HEK293 (cell line): ENCODE results near the gene OSBP.
A peak's percentile ranks its signal among the peaks of the same experiment; 100 is the strongest.

Experiments used
- EGR2 ChIP-seq: fragments of 450-650 bp; formaldehyde crosslinking; IDR thresholded peaks from 2 replicates; pipeline ENCODE4 v1.5.1; 2016; ENCODE audit warnings: low read depth, missing biosample characterization, missing genetic modification characterization
- GLI2 ChIP-seq: fragments of 450-650 bp; formaldehyde crosslinking; IDR thresholded peaks from 2 replicates; pipeline ENCODE4; 2017; ENCODE audit warnings: missing biosample characterization, missing genetic modification characterization, low read depth, borderline replicate concordance
- REPIN1 ChIP-seq: fragments of 450-650 bp; formaldehyde crosslinking; IDR thresholded peaks from 2 replicates; pipeline ENCODE4 v1.5.1; 2017; ENCODE audit warnings: missing biosample characterization, missing genetic modification characterization, low read depth
- ZBTB21 ChIP-seq: fragments of 450-650 bp; formaldehyde crosslinking; IDR thresholded peaks from 2 replicates; pipeline ENCODE4 v1.5.1; 2017; ENCODE audit warnings: missing biosample characterization, missing genetic modification characterization
- ZFHX2 ChIP-seq: fragments of 450-650 bp; formaldehyde crosslinking; conservative IDR thresholded peaks from 2 replicates; pipeline ENCODE4 v1.5.1; 2016; ENCODE audit warnings: missing biosample characterization, missing genetic modification characterization
- ZFP69B ChIP-seq: fragments of 450-650 bp; formaldehyde crosslinking; IDR thresholded peaks from 2 replicates; pipeline ENCODE4 v1.5.1; 2016; ENCODE audit warnings: missing biosample characterization, missing genetic modification characterization
- ZNF214 ChIP-seq: fragments of 450-650 bp; formaldehyde crosslinking; IDR thresholded peaks from 2 replicates; pipeline ENCODE4 v1.5.1; 2017; ENCODE audit warnings: missing biosample characterization, mild to moderate bottlenecking, missing genetic modification characterization, borderline replicate concordance
- ZNF404 ChIP-seq: fragments of 450-650 bp; formaldehyde crosslinking; IDR thresholded peaks from 2 replicates; pipeline ENCODE4 v1.5.1; 2017; ENCODE audit warnings: missing biosample characterization, missing genetic modification characterization
- ZNF433 ChIP-seq: fragments of 450-650 bp; formaldehyde crosslinking; IDR thresholded peaks from 2 replicates; pipeline ENCODE4 v1.5.1; 2016; ENCODE audit warnings: missing biosample characterization, missing genetic modification characterization, low read depth
- ZNF48 ChIP-seq: fragments of 450-650 bp; formaldehyde crosslinking; IDR thresholded peaks from 2 replicates; pipeline ENCODE4 v1.5.1; 2016; ENCODE audit warnings: missing biosample characterization, missing genetic modification characterization
- ZNF596 ChIP-seq: fragments of 450-650 bp; IDR thresholded peaks from 2 replicates; pipeline ENCODE4 v1.5.0; 2018; ENCODE audit warnings: missing biosample characterization, mild to moderate bottlenecking, missing genetic modification characterization, moderate library complexity
- ZNF664 ChIP-seq: fragments of 450-650 bp; formaldehyde crosslinking; IDR thresholded peaks from 2 replicates; pipeline ENCODE4 v1.5.1; 2016; ENCODE audit warnings: missing biosample characterization, missing genetic modification characterization
- ZNF701 ChIP-seq: fragments of 450-650 bp; formaldehyde crosslinking; IDR thresholded peaks from 2 replicates; pipeline ENCODE4 v1.5.1; 2016; ENCODE audit warnings: missing biosample characterization, missing genetic modification characterization
- ZSCAN16 ChIP-seq: fragments of 450-650 bp; formaldehyde crosslinking; IDR thresholded peaks from 2 replicates; pipeline ENCODE4 v1.5.1; 2016; ENCODE audit warnings: missing biosample characterization, missing genetic modification characterization
- TF ChIP-seq, protein P1 (sequence below): fragments of 450-650 bp; formaldehyde crosslinking; IDR thresholded peaks from 2 replicates; pipeline ENCODE4 v1.5.1; 2016; ENCODE audit warnings: missing biosample characterization, missing genetic modification characterization
- TF ChIP-seq, protein P2 (sequence below): fragments of 450-650 bp; formaldehyde crosslinking; IDR thresholded peaks from 2 replicates; pipeline ENCODE4 v1.5.1; 2016; ENCODE audit warnings: missing biosample characterization, missing genetic modification characterization, borderline replicate concordance
- TF ChIP-seq, protein P3 (sequence below): fragments of 450-650 bp; IDR thresholded peaks from 2 replicates; pipeline ENCODE4 v1.5.1; 2018; ENCODE audit warnings: missing biosample characterization, missing genetic modification characterization
- TF ChIP-seq, protein P4 (sequence below): fragments of 450-650 bp; formaldehyde crosslinking; IDR thresholded peaks from 2 replicates; pipeline ENCODE4 v1.5.1; 2016; ENCODE audit warnings: missing biosample characterization, missing genetic modification characterization
- TF ChIP-seq, protein P5 (sequence below): fragments of 450-650 bp; formaldehyde crosslinking; IDR thresholded peaks from 2 replicates; pipeline ENCODE4; 2016; ENCODE audit warnings: missing biosample characterization, missing genetic modification characterization
- TF ChIP-seq, protein P6 (sequence below): fragments of 450-650 bp; formaldehyde crosslinking; IDR thresholded peaks from 2 replicates; pipeline ENCODE4 v1.5.1; 2017; ENCODE audit warnings: missing biosample characterization, missing genetic modification characterization
- TF ChIP-seq, protein P7 (sequence below): fragments of 450-650 bp; formaldehyde crosslinking; IDR thresholded peaks from 2 replicates; pipeline ENCODE4 v1.5.1; 2016; ENCODE audit warnings: missing biosample characterization, missing genetic modification characterization

Gene OSBP

DNA sequence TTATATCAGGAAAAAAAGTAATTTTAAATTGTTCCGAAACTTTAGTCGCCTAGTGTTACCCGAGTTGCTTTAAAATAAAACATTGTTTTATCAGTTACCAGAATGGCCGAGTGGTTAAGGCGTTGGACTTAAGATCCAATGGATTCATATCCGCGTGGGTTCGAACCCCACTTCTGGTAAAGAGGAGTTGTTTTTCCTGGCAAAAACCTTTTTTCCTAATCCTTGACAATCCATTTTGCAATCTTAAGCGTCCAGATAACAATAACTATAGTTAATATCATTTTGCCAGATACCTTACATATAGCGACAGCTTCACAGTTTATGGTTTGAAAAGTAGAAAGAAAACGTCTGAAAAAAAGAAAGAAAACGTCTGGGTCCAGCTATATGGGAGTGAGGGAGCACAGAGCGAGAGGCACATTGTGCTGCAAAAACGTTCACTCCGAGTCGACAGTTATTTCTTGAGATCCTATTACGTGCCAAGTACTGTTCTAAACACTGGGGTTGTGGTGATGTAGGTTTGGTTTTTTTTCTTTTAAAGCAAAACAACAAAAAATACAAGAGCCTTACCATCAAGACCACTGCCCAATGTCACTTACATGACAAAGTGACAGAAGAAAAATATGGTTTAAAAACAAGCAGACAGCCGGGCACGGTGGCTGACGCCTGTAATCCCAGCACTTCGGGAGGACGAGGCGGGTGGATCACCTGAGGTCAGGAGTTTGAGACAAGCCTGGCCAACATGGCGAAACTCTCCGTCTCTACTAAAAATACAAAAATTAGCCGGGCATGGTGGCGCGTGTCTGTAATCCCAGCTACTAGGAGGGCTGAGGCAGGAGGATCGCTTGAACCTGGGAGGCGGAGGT, 63.7 kb downstream of the OSBP start (continued):
- TF ChIP-seq, protein P1, sequence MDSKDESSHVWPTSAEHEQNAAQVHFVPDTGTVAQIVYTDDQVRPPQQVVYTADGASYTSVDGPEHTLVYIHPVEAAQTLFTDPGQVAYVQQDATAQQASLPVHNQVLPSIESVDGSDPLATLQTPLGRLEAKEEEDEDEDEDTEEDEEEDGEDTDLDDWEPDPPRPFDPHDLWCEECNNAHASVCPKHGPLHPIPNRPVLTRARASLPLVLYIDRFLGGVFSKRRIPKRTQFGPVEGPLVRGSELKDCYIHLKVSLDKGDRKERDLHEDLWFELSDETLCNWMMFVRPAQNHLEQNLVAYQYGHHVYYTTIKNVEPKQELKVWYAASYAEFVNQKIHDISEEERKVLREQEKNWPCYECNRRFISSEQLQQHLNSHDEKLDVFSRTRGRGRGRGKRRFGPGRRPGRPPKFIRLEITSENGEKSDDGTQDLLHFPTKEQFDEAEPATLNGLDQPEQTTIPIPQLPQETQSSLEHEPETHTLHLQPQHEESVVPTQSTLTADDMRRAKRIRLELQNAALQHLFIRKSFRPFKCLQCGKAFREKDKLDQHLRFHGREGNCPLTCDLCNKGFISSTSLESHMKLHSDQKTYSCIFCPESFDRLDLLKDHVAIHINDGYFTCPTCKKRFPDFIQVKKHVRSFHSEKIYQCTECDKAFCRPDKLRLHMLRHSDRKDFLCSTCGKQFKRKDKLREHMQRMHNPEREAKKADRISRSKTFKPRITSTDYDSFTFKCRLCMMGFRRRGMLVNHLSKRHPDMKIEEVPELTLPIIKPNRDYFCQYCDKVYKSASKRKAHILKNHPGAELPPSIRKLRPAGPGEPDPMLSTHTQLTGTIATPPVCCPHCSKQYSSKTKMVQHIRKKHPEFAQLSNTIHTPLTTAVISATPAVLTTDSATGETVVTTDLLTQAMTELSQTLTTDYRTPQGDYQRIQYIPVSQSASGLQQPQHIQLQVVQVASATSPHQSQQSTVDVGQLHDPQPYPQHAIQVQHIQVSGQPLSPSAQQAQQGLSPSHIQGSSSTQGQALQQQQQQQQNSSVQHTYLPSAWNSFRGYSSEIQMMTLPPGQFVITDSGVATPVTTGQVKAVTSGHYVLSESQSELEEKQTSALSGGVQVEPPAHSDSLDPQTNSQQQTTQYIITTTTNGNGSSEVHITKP = no peak
- no peak for TF ChIP-seq ZFHX2 (tag by site-specific recombination)
- TF ChIP-seq ZNF664 (tag by site-specific recombination) = peak; percentile 96
- TF ChIP-seq, protein P2, sequence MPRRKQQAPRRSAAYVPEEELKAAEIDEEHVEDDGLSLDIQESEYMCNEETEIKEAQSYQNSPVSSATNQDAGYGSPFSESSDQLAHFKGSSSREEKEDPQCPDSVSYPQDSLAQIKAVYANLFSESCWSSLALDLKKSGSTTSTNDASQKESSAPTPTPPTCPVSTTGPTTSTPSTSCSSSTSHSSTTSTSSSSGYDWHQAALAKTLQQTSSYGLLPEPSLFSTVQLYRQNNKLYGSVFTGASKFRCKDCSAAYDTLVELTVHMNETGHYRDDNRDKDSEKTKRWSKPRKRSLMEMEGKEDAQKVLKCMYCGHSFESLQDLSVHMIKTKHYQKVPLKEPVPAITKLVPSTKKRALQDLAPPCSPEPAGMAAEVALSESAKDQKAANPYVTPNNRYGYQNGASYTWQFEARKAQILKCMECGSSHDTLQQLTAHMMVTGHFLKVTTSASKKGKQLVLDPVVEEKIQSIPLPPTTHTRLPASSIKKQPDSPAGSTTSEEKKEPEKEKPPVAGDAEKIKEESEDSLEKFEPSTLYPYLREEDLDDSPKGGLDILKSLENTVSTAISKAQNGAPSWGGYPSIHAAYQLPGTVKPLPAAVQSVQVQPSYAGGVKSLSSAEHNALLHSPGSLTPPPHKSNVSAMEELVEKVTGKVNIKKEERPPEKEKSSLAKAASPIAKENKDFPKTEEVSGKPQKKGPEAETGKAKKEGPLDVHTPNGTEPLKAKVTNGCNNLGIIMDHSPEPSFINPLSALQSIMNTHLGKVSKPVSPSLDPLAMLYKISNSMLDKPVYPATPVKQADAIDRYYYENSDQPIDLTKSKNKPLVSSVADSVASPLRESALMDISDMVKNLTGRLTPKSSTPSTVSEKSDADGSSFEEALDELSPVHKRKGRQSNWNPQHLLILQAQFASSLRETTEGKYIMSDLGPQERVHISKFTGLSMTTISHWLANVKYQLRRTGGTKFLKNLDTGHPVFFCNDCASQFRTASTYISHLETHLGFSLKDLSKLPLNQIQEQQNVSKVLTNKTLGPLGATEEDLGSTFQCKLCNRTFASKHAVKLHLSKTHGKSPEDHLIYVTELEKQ (tag by site-specific recombination) = no peak
- TF ChIP-seq, protein P3, sequence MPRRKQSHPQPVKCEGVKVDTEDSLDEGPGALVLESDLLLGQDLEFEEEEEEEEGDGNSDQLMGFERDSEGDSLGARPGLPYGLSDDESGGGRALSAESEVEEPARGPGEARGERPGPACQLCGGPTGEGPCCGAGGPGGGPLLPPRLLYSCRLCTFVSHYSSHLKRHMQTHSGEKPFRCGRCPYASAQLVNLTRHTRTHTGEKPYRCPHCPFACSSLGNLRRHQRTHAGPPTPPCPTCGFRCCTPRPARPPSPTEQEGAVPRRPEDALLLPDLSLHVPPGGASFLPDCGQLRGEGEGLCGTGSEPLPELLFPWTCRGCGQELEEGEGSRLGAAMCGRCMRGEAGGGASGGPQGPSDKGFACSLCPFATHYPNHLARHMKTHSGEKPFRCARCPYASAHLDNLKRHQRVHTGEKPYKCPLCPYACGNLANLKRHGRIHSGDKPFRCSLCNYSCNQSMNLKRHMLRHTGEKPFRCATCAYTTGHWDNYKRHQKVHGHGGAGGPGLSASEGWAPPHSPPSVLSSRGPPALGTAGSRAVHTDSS (tag by site-specific recombination) = 0 out of 2 replicates have a peak, but pooled peaks have one; percentile 4
- TF ChIP-seq ZNF404 = no peak
- no peak for TF ChIP-seq ZNF214 (tag by site-specific recombination)
- no peak for TF ChIP-seq REPIN1 (tag by site-specific recombination)
- TF ChIP-seq ZNF701 (tag by site-specific recombination) = no peak
- no peak for TF ChIP-seq ZNF48
- no peak for TF ChIP-seq ZNF596
- TF ChIP-seq ZSCAN16 (tag by site-specific recombination) = no peak
- no peak for TF ChIP-seq ZBTB21 (tag by site-specific recombination)
- TF ChIP-seq ZNF433 (tag by site-specific recombination) = no peak
- TF ChIP-seq, protein P4, sequence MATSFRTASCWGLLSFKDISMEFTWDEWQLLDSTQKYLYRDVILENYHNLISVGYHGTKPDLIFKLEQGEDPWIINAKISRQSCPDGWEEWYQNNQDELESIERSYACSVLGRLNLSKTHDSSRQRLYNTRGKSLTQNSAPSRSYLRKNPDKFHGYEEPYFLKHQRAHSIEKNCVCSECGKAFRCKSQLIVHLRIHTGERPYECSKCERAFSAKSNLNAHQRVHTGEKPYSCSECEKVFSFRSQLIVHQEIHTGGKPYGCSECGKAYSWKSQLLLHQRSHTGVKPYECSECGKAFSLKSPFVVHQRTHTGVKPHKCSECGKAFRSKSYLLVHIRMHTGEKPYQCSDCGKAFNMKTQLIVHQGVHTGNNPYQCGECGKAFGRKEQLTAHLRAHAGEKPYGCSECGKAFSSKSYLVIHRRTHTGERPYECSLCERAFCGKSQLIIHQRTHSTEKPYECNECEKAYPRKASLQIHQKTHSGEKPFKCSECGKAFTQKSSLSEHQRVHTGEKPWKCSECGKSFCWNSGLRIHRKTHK (tag by site-specific recombination) = no peak
- no peak for TF ChIP-seq ZFP69B (tag by site-specific recombination)
- no peak for TF ChIP-seq GLI2 (tag by site-specific recombination)
- TF ChIP-seq, protein P5, sequence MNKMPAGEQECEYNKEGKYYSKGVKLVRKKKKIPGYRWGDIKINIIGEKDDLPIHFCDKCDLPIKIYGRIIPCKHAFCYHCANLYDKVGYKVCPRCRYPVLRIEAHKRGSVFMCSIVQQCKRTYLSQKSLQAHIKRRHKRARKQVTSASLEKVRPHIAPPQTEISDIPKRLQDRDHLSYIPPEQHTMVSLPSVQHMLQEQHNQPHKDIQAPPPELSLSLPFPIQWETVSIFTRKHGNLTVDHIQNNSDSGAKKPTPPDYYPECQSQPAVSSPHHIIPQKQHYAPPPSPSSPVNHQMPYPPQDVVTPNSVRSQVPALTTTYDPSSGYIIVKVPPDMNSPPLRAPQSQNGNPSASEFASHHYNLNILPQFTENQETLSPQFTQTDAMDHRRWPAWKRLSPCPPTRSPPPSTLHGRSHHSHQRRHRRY = no peak
- no peak for TF ChIP-seq EGR2
- TF ChIP-seq, protein P6, sequence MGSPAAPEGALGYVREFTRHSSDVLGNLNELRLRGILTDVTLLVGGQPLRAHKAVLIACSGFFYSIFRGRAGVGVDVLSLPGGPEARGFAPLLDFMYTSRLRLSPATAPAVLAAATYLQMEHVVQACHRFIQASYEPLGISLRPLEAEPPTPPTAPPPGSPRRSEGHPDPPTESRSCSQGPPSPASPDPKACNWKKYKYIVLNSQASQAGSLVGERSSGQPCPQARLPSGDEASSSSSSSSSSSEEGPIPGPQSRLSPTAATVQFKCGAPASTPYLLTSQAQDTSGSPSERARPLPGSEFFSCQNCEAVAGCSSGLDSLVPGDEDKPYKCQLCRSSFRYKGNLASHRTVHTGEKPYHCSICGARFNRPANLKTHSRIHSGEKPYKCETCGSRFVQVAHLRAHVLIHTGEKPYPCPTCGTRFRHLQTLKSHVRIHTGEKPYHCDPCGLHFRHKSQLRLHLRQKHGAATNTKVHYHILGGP = no peak
- TF ChIP-seq, protein P7, sequence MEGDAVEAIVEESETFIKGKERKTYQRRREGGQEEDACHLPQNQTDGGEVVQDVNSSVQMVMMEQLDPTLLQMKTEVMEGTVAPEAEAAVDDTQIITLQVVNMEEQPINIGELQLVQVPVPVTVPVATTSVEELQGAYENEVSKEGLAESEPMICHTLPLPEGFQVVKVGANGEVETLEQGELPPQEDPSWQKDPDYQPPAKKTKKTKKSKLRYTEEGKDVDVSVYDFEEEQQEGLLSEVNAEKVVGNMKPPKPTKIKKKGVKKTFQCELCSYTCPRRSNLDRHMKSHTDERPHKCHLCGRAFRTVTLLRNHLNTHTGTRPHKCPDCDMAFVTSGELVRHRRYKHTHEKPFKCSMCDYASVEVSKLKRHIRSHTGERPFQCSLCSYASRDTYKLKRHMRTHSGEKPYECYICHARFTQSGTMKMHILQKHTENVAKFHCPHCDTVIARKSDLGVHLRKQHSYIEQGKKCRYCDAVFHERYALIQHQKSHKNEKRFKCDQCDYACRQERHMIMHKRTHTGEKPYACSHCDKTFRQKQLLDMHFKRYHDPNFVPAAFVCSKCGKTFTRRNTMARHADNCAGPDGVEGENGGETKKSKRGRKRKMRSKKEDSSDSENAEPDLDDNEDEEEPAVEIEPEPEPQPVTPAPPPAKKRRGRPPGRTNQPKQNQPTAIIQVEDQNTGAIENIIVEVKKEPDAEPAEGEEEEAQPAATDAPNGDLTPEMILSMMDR = no peak
